HG03469 (cell line): Measurements from ENCODE around the gene CSNK1A1L.

Source experiments
- ATAC-seq: cut with Tn5 transposase; IDR thresholded peaks from one replicate; pipeline ENCODE4 v1.9.1; 2021; ENCODE audit warnings: mild to moderate bottlenecking, moderate library complexity, moderate number of reproducible peaks; ENCODE audit not compliant: unreplicated experiment

The CSNK1A1L gene

GRCh38 chr13:37105251-37105714, at the start of gene CSNK1A1L:
TSS of gene CSNK1A1L (minus strand) at chr13:37105664. CDS start at chr13:37105256, 408 bp downstream.
- ATAC-seq = no peak

- ATAC-seq = no peak
These were observed 43.9 kb upstream of the CSNK1A1L start for GRCh38 chr13:37149380-37149779.

GRCh38 chr13:37148501-37148900, 43.0 kb upstream of the CSNK1A1L start:
- ATAC-seq = no peak

GRCh38 chr13:37144661-37145060, 39.2 kb upstream of the CSNK1A1L start:
- ATAC-seq = no peak

GRCh38 chr13:37143911-37144310, 38.4 kb upstream of the CSNK1A1L start:
- no peak for ATAC-seq

GRCh38 chr13:37142877-37143276, 37.4 kb upstream of the CSNK1A1L start:
- no peak for ATAC-seq

- no peak for ATAC-seq
These were observed 35.5 kb upstream of the CSNK1A1L start for GRCh38 chr13:37141011-37141410.

- no peak for ATAC-seq
These were observed 33.9 kb upstream of the CSNK1A1L start for GRCh38 chr13:37139356-37139755.

GRCh38 chr13:37138926-37139325, 33.5 kb upstream of the CSNK1A1L start:
- ATAC-seq = no peak

- ATAC-seq = no peak
These were observed 32.7 kb upstream of the CSNK1A1L start for GRCh38 chr13:37138169-37138568.

GRCh38 chr13:37136633-37137032, 31.2 kb upstream of the CSNK1A1L start:
- no peak for ATAC-seq

- no peak for ATAC-seq
These were observed 30.7 kb upstream of the CSNK1A1L start for GRCh38 chr13:37136187-37136586.

- no peak for ATAC-seq
These were observed 29.1 kb upstream of the CSNK1A1L start for GRCh38 chr13:37134411-37135041.

- ATAC-seq = no peak
These were observed 26.7 kb upstream of the CSNK1A1L start for GRCh38 chr13:37132211-37132610.

- no peak for ATAC-seq
These were observed 25.6 kb upstream of the CSNK1A1L start for GRCh38 chr13:37131092-37131491.

- no peak for ATAC-seq
These were observed 24.4 kb upstream of the CSNK1A1L start for GRCh38 chr13:37129866-37130265.

GRCh38 chr13:37127691-37128241, 22.3 kb upstream of the CSNK1A1L start:
- ATAC-seq = no peak

- no peak for ATAC-seq
These were observed 17.9 kb upstream of the CSNK1A1L start for GRCh38 chr13:37123337-37123736.

- ATAC-seq = no peak
These were observed 12.6 kb upstream of the CSNK1A1L start for GRCh38 chr13:37118016-37118415.

GRCh38 chr13:37114250-37114649, 8.8 kb upstream of the CSNK1A1L start:
- no peak for ATAC-seq

- no peak for ATAC-seq
These were observed 8.1 kb upstream of the CSNK1A1L start for GRCh38 chr13:37113534-37113933.

GRCh38 chr13:37109051-37109678, 3.7 kb upstream of the CSNK1A1L start:
- no peak for ATAC-seq
